ENCODE results near the gene ZDHHC9.

DNA sequence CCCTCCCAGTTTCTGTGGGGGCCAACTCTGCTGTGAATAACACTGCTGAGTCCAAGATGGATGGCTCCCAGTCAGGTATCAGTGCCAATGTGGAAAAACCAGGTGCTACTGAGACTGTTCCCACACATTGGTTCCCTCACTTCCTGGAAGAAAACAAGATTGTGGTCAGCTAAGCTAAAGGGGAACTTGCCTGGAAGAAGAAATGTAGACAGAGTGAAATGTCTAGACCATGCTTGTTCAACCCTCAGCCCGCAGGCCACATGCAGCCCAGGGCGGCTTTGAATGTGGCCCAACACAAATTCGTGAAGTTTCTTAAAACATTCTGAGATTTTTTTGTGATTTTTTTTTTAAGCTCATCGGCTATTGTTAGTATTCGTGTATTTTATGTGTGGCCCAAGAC, 33.7 kb upstream of the ZDHHC9 start:
- TF ChIP-seq CTCF (conservative IDR thresholded peaks at IDR 0.05; ENCODE audit: low read depth, low read length) (no peak), EZH2 (IDR thresholded peaks at IDR 0.05; ENCODE audit: low read length, unreplicated experiment) (no peak)

Measured in PC-3 (cell line).